Epidermal melanocyte (primary cell): Measurements from ENCODE around the gene PRDM10.
"Not testable (repeated sequence)": the region's sequence is repeated elsewhere in the genome, so short reads cannot be mapped to it uniquely, and the experiment has no call there.

Experiments used
- DNase-seq: peaks from one replicate; pipeline ENCODE4 v3.0.0; 2011; ENCODE audit warnings: low spot score; ENCODE audit not compliant: insufficient read length

PRDM10 gene

GRCh38 chr11:129975543-129975942 is 27.1 kb downstream of the PRDM10 start:
- DNase-seq = no peak

DNA sequence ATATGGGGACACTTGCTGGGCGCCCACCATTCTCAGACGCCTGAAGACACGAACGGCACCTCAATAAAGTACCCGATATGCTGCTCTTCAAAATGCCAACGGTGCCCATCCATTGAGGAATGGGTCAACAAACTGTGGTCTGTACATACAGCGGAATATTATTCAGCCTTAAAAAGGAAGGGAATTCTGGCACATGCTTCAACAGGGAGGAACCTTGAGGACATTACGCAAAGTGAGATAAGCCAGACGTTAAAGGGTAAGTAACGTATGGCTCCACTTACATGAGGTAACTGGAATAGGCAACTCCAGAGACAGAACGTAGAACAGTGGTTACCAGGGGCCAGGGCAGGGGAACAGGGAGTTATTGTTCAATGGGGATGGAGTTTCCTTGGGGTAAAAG is 28.0 kb downstream of the PRDM10 start:
- DNase-seq = no peak

GRCh38 chr11:129974237-129974636 is 28.4 kb downstream of the PRDM10 start:
- DNase-seq = no peak

DNA sequence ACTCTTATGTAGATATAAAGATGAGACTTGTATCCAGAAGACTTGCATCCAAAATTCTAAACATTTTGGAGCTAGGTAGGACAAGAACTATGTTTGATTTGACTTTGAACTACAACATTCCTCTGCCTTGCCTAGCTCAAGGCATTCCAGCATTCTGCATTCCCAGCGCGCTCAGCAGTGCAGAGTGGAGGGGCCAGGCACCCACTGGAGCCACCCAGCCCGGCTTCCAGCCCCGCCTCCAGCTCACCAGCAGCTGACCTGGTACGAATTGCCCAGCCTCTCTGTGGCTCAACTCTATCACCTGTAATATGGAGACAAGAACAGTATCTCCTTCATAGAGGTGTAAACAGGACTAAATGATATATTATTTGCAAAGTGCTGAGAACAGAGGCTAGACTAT is 28.8 kb downstream of the PRDM10 start:
- no peak for DNase-seq

DNA sequence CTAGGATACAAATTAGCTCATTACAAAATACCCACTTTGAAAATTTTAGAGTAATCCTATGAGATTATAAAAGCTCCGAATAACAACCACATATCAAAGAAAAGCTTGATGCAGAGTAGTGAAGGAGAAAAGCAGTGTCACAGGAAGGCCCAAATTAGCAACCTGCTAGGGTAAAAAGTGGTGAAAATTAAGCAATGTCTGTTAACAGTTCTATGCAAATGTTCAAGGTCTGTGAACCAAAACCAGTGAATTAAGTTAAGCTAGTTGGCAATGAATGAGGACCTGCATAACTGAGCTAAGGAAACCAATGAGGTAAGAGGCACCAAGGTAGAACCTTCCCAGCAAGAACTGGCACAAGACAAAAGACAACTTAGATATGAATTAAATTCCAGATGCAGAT is 29.6 kb downstream of the PRDM10 start:
- no peak for DNase-seq

DNA sequence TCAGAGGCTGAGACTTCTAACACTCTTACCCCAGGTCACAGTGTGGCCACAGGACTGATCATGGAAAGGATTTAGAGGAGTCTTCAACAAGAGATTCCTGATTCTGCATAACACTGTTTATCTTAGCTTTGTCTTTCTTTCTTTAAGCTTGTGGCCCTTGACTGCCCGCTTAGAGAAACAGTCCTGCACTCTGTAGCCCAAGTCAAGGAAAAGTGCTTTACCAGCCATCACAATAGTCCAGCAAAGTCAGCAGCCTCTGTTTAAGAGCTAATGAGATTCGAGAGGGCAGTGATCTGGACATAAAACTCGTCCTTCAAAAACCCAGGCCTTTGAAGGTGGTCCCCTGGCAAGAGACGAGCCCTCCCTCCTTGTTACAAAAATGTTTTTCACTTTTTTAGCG is 30.0 kb downstream of the PRDM10 start:
- no peak for DNase-seq

DNA sequence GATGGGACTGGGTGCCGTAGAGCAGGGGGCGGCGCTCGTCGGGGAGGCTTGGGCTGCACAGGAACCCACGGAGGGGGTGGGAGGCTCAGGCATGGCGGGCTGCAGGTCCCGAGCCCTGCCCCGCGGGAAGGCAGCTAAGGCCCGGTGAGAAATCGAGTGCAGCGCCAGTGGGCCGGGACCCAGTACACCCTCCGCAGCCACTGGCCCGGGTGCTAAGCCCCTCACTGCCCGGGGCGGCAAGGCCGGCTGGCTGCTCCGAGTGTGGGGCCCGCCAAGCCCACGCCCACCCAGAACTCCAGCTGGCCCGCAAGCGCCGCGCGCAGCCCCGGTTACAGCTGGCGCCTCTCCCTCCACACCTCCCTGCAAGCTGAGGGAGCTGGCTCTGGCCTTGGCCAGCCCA is 30.8 kb downstream of the PRDM10 start:
- not testable (repeated sequence) for DNase-seq

- no peak for DNase-seq
Observed at GRCh38 chr11:129969920-129970319, 32.7 kb downstream of the PRDM10 start.

DNA sequence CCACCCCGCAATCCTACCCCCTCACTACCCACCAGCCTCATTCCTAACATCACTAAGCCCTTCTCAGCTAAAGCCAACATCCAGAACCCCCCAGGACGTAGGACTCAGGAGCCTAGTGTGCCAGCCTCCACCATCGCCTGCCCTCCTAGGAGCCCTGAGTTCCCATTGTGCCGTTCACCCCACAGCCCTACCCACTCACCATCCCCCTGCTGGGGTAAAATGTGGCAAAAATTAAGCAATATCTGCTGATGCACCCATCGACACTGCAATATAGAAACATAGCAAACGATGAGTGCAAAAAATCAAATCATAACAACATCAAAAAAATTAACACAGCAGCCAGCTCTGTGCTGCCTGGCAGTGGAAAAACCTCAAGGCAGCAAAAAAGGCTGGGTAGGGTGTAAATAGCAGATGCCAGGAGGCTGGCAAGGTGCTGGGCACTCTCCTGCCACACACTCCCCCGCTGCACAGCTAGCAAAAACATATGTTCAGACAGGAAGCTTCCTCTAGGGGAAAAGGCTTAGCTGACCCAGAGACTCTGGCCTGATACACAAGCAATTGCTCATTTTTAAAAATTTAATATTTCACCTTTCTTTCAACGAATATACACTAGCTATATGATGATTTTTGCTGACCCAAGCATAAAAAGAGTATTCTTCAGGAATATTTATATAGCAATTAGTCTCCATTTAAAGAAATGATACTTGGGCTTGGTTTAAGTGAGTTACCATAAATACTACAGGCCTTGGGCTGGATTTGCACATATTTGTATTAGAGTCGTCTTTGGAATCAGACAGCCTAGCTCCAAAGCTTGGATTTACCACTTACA is 33.8 kb downstream of the PRDM10 start:
- no peak for DNase-seq

DNA sequence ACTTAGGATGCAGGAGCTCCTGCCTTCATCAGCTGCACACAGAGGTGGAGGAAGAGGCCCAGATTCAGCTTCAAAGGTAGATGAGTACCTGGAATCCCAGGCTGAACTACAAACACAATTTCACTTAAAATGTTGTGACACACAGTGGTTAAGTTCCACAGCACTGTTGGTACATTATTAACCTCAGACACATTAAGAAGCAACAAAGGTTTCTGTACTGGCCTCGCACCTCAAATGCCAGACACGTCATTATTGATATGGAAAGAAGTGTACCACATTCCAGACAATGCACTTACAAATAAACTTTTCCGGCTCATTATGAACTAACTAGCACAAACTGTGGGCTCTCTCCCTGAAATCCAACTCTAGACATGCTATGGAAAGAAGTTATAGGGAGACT is 34.6 kb downstream of the PRDM10 start:
- no peak for DNase-seq

DNA sequence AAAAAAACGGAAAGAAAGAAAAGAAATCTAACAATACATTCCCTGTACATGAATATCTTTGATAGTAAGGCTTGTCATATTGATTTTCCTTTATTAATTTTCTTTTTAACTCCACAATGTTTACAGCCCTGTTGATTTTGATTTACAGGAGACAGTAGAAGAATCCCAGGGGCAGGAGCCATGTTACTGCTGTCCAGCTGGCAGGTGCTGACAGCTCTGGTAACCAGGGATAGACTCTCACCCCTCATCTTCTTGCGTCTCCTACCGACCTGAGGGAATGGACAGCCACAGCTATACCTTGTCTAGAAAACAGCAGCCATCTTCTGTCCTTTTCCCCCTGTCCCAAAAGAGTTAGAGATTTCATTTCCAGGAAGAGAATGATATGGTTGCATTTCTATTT is 37.4 kb downstream of the PRDM10 start:
- no peak for DNase-seq

- no peak for DNase-seq
Observed at GRCh38 chr11:129960216-129961214, 42.1 kb downstream of the PRDM10 start.

GRCh38 chr11:129959687-129960086 is 42.9 kb downstream of the PRDM10 start:
- DNase-seq = no peak

GRCh38 chr11:129955282-129955681 is 47.4 kb downstream of the PRDM10 start:
- no peak for DNase-seq

DNA sequence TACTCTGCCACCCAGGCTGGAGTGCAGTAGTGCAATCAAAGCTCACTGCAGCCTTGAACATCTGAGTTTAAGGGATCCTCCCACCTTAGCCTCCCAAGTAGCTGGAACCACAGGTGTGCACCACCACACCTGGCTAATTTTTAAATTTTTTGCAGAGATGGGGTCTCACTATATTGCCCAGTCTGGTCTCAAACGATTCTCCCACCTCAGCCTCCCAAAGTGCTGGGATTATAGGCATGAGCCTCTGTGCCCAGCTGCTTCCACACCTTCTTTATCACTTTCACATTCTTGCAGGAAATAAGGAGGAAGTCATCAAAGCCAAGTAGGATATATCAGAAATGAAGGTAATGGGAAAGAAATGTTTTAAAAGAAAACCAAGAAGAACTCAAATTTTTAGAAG is 47.9 kb downstream of the PRDM10 start:
- DNase-seq = not testable (repeated sequence)

GRCh38 chr11:129951866-129952262 is 50.8 kb downstream of the PRDM10 start:
- DNase-seq = no peak

DNA sequence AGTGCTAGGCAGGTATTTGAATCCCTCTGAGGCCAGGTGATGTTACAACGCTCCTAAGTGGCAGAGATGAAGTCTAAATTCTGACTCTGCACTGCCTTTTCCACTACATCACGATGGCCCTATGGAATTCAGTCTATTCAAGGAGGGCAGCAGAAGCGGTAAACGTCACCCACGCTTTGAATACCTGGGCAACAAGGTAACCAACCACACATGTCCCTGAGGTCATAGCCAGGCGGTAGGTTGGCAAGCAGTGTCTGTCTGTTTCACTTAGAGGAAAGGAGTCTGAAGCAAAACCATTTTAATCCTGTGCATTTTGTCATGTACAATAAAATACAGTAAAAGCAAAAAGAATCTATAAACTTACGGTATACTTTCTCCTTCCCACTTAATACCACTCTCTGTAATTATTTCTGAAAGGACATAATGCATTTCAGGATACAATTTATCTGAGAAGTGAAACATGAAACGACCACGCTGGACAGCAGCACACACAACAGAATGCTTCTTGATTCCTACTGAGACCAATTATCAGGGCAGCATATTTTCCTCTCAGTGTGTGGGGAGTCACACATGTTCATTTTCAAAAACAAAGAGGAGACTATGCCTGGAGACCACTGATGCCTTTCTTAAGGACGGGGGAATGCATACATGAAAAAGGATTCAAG is 51.3 kb downstream of the PRDM10 start:
- no peak for DNase-seq

- DNase-seq = no peak
Observed at GRCh38 chr11:129950101-129951091, 52.2 kb downstream of the PRDM10 start.

- DNase-seq = no peak
Observed at GRCh38 chr11:129948926-129949466, 53.6 kb downstream of the PRDM10 start.

DNA sequence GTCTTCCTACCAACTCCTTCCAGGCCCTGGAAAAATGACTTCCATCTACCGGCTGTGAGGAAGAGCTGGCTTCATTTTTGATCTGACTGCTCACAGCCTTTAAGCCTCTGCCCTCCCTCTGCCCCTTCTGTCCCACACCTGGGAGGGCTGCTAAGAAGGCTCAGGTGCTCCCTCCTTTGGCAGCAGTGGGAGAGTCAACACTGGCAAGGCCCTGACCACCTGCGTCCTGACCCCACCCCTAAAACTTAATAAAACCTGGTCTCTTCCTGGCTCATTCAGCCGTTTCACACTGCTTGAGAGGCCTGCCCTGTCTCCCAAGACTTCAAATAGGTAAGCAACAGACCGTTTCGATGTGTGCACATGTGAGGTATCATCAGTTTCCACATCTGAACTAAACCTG is 55.2 kb downstream of the PRDM10 start:
- no peak for DNase-seq
